Karpas-422 (cell line): ENCODE measurements around the gene DYNC2LI1. TPM values are rescaled to one million over a fixed set of nuclear protein-coding genes. Genes with fewer than 3 reads are reported as not detected.

Experiments
- DNase-seq: peaks from one replicate; pipeline ENCODE4 v3.0.0-alpha.2; 2015
- H2AFZ ChIP-seq: fragments of 200-600 bp; sonication (generic); 2 replicates; pipeline ENCODE4 v1.6.1; 2014; ENCODE audit warnings: antibody characterized with exemption, low read length, mixed read lengths
- H3K27ac ChIP-seq: fragments of 200-600 bp; sonication (generic); 2 replicates; pipeline ENCODE4 v1.5.1; 2014; ENCODE audit warnings: mild to moderate bottlenecking, low read length, moderate library complexity
- H3K27me3 ChIP-seq: fragments of 200-600 bp; sonication (generic); 2 replicates; pipeline ENCODE4 v1.6.1; 2014; ENCODE audit warnings: low read length, mixed read lengths
- H3K36me3 ChIP-seq: fragments of 200-600 bp; sonication (generic); 2 replicates; pipeline ENCODE4 v1.6.1; 2014; ENCODE audit warnings: low read length, mixed read lengths; ENCODE audit not compliant: insufficient read depth
- H3K4me1 ChIP-seq: fragments of 200-600 bp; sonication (generic); 2 replicates; pipeline ENCODE4 v1.6.1; 2014; ENCODE audit warnings: mild to moderate bottlenecking, low read length, mixed read lengths
- H3K4me2 ChIP-seq: fragments of 200-600 bp; sonication (generic); 2 replicates; pipeline ENCODE4 v1.6.1; 2014; ENCODE audit warnings: low read length, low read depth, mild to moderate bottlenecking; ENCODE audit not compliant: poor library complexity, severe bottlenecking
- H3K4me3 ChIP-seq: fragments of 200-600 bp; sonication (generic); 2 replicates; pipeline ENCODE4 v1.5.1; 2014; ENCODE audit warnings: mild to moderate bottlenecking, antibody characterized with exemption, low read length, mixed read lengths
- H3K79me2 ChIP-seq: fragments of 200-600 bp; sonication (generic); 2 replicates; pipeline ENCODE4 v1.6.1; 2014; ENCODE audit warnings: mild to moderate bottlenecking, low read length, mixed read lengths
- H3K9ac ChIP-seq: fragments of 200-600 bp; sonication (generic); 2 replicates; pipeline ENCODE4 v1.6.0; 2014; ENCODE audit warnings: low read length
- H3K9me2 ChIP-seq: fragments of 200-600 bp; sonication (generic), shearing (Covaris generic); replicated peaks from 2 replicates; pipeline ENCODE4 v1.6.0; 2014; ENCODE audit warnings: mild to moderate bottlenecking, low read length, moderate library complexity; ENCODE audit not compliant: insufficient read depth
- H3K9me3 ChIP-seq: fragments of 300-700, 200-600 bp; sonication (generic); 2 replicates; pipeline ENCODE4 v1.6.1; 2014; ENCODE audit warnings: low read length, mixed read lengths
- H4K20me1 ChIP-seq: fragments of 200-600 bp; sonication (generic); 2 replicates; pipeline ENCODE4 v1.6.1; 2014; ENCODE audit warnings: mild to moderate bottlenecking, antibody characterized with exemption, low read length, low read depth; ENCODE audit not compliant: insufficient read depth
- total RNA-seq: library from RNA; depleted of rRNA; stranded (reverse); fragments of >200 nt; shearing (Covaris generic); gene quantifications from 2 replicates; pipeline ENCODE4 v1.2.3, GENCODE V29; 2014; ENCODE audit warnings: low replicate concordance

Gene DYNC2LI1
- total RNA-seq, 1 experiment from 2014 or later: 36.9 TPM

DNA sequence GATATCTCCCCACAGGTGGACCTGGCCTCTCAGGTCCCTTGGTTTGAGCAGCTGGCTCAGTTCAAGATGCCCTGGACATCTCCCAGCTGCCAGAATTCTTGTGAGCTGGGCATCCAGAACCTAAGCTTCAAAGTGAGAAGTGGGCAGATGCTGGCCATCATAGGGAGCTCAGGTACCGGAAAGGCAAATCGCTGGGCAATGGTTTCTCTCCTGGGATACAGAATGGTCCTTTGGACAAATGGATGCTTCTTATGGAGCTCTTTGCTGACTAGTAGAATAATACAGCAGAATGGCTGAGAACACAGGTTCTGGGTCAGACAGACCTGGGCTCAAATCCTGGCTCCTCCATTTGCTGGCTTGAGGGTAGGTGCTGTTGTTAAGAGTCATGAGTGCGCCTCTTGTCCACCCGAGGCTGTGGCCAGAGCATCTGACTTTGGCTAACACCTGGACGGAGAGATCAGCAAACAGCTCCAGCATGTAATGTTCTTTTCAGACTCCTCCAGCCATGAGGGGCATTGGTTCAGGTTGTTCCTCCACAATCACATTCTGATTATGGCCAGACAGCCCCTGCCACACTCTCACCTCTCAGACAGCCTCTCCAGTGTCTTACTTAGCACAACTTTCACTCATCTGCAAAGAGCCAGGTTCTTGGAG, 72.4 kb downstream of the DYNC2LI1 start:
- no peaks in the 10 kb centered on the region for H3K27me3 ChIP-seq
- H3K9ac ChIP-seq: no peak overlapping the region
- H3K27ac ChIP-seq: no peak overlapping the region
- H3K79me2 ChIP-seq: no peaks in the 10 kb centered on the region
- no peak overlapping the region for H2AFZ ChIP-seq
- no peak overlapping the region for H3K4me3 ChIP-seq
- H3K4me2 ChIP-seq: no peak overlapping the region
- no peaks in the 10 kb centered on the region for H3K9me3 ChIP-seq
- H3K36me3 ChIP-seq: no peaks in the 10 kb centered on the region
- H4K20me1 ChIP-seq: no peaks in the 10 kb centered on the region
- no peaks in the 10 kb centered on the region for H3K9me2 ChIP-seq
- no peak for DNase-seq
- H3K4me1 ChIP-seq: peaks cover 5% of the 10 kb centered on the region

DNA sequence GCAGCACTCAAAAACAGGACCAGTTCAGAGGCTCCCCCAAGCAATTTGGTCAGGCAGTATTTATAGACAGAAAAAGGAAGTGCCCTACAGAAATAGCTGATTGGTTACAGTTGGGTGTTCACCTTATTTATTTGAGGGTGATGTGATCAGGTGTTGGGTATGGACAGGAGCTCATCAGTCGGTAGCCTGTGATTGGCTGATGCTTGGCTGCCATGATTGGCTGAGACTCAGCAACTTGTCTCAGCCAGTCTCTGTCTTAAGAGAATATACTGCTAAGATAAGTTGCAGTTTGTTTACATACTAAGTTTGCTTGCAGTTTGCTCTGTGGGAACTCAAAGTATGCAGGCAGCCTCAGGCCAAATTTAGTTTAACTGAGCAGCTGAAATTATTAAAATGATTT, 74.4 kb downstream of the DYNC2LI1 start:
- H3K27ac ChIP-seq: no peak overlapping the region
- H3K9me2 ChIP-seq: no peaks in the 10 kb centered on the region
- no peak overlapping the region for H3K4me3 ChIP-seq
- no peaks in the 10 kb centered on the region for H4K20me1 ChIP-seq
- no peaks in the 10 kb centered on the region for H3K9me3 ChIP-seq
- DNase-seq: peak; percentile 58
- H3K79me2 ChIP-seq: no peaks in the 10 kb centered on the region
- no peaks in the 10 kb centered on the region for H3K36me3 ChIP-seq
- no peak overlapping the region for H3K4me2 ChIP-seq
- no peak overlapping the region for H2AFZ ChIP-seq
- H3K27me3 ChIP-seq: no peaks in the 10 kb centered on the region
- H3K4me1 ChIP-seq: peaks cover 5% of the 10 kb centered on the region
- no peak overlapping the region for H3K9ac ChIP-seq

DNA sequence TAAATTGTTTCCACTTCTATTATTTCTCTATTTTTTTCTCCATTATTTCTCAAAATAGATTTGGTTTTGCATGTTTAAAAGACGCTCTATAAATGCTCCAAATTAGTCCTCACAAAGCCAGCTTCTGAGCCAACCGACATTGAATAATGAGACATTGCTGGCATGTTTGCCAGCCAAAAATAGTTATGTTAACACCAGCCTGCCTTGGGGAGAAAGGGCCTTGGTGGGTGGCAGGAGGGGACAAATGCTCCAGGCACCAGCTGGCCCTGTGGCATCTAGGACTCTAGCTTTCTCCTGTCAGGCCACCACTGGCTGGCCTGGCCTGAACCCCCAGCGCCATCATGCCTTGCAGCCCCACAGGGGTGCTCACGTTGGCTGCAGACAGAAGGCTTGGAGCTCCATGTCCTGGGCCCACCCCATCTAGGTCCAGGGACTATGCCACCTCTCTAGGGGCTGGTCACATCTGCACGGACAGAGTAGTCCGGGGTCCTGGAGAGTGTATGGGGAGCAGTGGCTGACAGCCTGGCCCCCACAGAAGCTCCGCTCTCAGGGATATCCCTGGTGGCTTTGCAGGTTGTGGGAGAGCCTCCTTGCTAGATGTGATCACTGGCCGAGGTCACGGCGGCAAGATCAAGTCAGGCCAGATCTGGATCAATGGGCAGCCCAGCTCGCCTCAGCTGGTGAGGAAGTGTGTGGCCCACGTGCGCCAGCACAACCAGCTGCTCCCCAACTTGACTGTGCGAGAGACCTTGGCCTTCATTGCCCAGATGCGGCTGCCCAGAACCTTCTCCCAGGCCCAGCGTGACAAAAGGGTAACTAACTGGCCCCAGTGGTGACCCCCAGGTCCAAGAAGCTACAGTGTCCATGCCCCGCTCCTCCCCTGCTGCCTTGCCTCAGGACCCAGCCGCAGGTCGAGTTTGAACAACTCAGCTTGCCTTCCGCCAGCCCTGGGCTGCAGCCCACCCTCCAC, 77.5 kb downstream of the DYNC2LI1 start:
- no peak overlapping the region for H2AFZ ChIP-seq
- no peak overlapping the region for H3K4me2 ChIP-seq
- H3K9me3 ChIP-seq: no peaks in the 10 kb centered on the region
- H3K27ac ChIP-seq: no peak overlapping the region
- H4K20me1 ChIP-seq: no peaks in the 10 kb centered on the region
- H3K4me1 ChIP-seq: peaks cover 5% of the 10 kb centered on the region
- no peak for DNase-seq
- H3K36me3 ChIP-seq: no peaks in the 10 kb centered on the region
- no peak overlapping the region for H3K4me3 ChIP-seq
- H3K79me2 ChIP-seq: no peaks in the 10 kb centered on the region
- H3K9me2 ChIP-seq: no peaks in the 10 kb centered on the region
- no peaks in the 10 kb centered on the region for H3K27me3 ChIP-seq
- no peak overlapping the region for H3K9ac ChIP-seq

DNA sequence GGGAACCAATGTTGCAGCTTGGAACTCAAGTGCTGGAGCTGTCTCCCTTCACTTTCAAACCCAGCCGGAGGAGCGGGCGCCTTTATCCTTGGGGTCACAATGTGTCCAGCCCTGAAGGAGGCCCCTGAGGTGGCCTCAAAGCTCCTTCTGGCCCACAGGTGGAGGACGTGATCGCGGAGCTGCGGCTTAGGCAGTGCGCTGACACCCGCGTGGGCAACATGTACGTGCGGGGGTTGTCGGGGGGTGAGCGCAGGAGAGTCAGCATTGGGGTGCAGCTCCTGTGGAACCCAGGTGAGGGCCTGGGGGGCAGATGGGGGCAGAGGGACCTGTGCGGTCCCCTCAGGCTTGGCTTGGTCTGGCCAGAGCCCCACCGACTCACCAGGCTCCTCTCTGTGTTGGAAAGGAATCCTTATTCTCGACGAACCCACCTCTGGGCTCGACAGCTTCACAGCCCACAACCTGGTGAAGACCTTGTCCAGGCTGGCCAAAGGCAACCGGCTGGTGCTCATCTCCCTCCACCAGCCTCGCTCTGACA, 78.4 kb downstream of the DYNC2LI1 start:
- Histone ChIP-seq H3K4me3 (no peak overlapping the region), H3K4me1 (peaks cover 5% of the 10 kb centered on the region), H3K9me2 (no peaks in the 10 kb centered on the region), H3K27ac (no peak overlapping the region), H2AFZ (no peak overlapping the region), H3K9me3 (no peaks in the 10 kb centered on the region), H3K27me3 (no peaks in the 10 kb centered on the region), H4K20me1 (no peaks in the 10 kb centered on the region), H3K36me3 (no peaks in the 10 kb centered on the region), H3K4me2 (no peak overlapping the region), H3K79me2 (no peaks in the 10 kb centered on the region), H3K9ac (no peak overlapping the region)
- no peak for DNase-seq

DNA sequence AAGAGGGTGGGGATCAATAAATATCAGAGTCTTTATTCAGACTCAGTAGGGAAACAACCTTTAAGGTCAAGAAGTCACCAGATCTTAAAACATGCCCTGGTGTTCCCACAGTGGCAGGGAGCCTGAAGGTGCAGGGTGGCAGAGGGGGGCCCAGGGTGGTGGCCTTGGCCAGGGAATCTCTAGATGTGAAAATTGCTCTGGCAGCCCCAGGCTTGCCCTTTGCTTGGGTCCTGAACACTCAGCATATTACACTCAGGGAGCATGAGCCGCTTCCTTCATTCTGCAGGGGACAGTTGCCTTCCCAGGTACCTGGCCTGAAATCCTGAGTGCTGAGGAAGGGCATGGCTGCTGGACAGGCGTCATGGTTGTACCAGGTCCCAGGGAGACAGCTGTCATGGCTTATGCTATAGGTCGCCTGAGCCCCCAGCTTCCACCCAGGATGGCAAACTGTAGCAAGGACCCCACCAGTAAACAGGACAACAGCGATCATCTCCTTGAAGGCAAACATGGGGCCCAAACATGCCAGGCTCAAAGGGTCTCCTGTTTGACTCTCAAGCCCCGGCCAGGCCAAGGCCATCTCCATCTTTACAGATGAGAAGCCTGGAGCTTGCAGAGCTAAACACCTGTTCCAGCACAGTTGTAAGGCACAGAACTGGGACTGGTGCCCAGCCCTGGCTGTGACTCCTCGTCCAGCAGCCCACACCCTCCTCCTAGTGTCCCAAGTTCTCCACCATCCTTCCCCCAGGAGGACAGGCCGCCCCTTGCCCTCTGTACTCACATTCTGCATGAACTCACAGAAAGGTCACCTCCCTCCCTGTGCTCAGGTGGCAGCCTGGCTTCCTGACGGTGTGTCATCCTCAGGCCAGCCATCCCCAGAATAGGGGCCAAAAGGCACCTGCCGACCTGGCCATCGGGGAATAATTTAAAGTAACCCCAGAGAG, 79.6 kb downstream of the DYNC2LI1 start:
- H3K9ac ChIP-seq: no peak overlapping the region
- no peak overlapping the region for H2AFZ ChIP-seq
- H4K20me1 ChIP-seq: no peaks in the 10 kb centered on the region
- no peak overlapping the region for H3K4me2 ChIP-seq
- H3K4me1 ChIP-seq: peaks cover 5% of the 10 kb centered on the region
- no peak overlapping the region for H3K4me3 ChIP-seq
- H3K36me3 ChIP-seq: no peaks in the 10 kb centered on the region
- no peaks in the 10 kb centered on the region for H3K79me2 ChIP-seq
- H3K9me2 ChIP-seq: no peaks in the 10 kb centered on the region
- H3K9me3 ChIP-seq: no peaks in the 10 kb centered on the region
- DNase-seq: no peak
- no peak overlapping the region for H3K27ac ChIP-seq
- H3K27me3 ChIP-seq: no peaks in the 10 kb centered on the region

DNA sequence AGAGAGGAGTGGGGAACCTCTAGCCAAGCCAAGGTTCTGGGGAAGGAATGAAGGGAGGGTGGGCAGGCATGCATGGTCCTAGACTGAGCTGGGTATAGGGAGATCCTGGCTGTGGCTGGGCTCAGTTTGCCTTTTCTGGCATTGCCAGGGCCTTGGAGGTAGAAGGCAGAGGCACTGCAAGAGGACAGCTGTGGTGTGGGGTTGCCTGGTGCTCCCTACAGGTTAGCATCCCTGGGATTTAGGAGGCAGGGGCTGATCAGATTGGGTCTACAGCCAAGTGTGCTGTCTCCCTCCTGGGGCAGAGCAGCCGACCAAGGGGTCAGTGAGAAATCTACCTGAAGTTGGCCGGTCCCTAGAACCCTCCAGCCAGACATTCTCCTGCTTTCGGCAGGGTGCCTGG, 80.8 kb downstream of the DYNC2LI1 start:
- no peaks in the 10 kb centered on the region for H4K20me1 ChIP-seq
- no peaks in the 10 kb centered on the region for H3K9me2 ChIP-seq
- H2AFZ ChIP-seq: no peak overlapping the region

DNA sequence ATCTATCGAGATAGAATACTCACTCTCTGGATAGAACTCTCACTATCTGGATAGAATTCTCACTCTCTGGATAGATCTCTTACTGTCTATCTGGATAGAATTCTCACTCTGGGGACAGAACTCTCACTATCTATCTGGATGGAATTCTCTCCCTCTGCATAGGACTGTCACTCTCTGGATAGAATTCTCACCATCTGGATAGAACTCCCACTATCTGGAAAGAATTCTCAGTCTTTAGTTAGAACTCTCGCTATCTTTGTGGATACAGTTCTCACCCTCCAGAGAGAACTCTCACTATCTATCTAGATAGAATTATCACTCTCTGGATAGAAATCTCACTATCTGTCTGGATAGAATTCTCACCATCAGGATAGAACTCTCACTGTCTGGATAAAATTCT, 81.5 kb downstream of the DYNC2LI1 start:
- H3K4me1 ChIP-seq: peaks cover 5% of the 10 kb centered on the region
- H2AFZ ChIP-seq: no peak overlapping the region
- no peak overlapping the region for H3K9ac ChIP-seq
- H3K9me2 ChIP-seq: no peaks in the 10 kb centered on the region
- H3K9me3 ChIP-seq: no peaks in the 10 kb centered on the region
- no peaks in the 10 kb centered on the region for H3K36me3 ChIP-seq
- no peak for DNase-seq
- no peak overlapping the region for H3K4me3 ChIP-seq
- no peaks in the 10 kb centered on the region for H3K79me2 ChIP-seq
- no peaks in the 10 kb centered on the region for H3K27me3 ChIP-seq
- H3K27ac ChIP-seq: no peak overlapping the region
- H3K4me2 ChIP-seq: no peak overlapping the region
- no peaks in the 10 kb centered on the region for H4K20me1 ChIP-seq

More for the DNA sequence above, 80.8 kb downstream of the DYNC2LI1 start:
- Histone ChIP-seq H3K4me2 (no peak overlapping the region), H3K4me3 (no peak overlapping the region), H3K27me3 (no peaks in the 10 kb centered on the region), H3K27ac (no peak overlapping the region), H3K9me3 (no peaks in the 10 kb centered on the region), H3K36me3 (no peaks in the 10 kb centered on the region), H3K9ac (no peak overlapping the region), H3K79me2 (no peaks in the 10 kb centered on the region), H3K4me1 (peaks cover 5% of the 10 kb centered on the region)
- no peak for DNase-seq
